Neural cell (in vitro differentiated cells): Measurements from ENCODE around the gene INSR.

Experiments used
- EP300 ChIP-seq: fragments of 450-650 bp; conservative IDR thresholded peaks from 2 replicates; pipeline ENCODE4 v1.6.1; 2014; ENCODE audit warnings: antibody characterized with exemption, mild to moderate bottlenecking, moderate library complexity; ENCODE audit not compliant: poor library complexity, severe bottlenecking
- EZH2 ChIP-seq: fragments of 200-600, 300-800 bp; shearing (Covaris generic), sonication (generic); IDR thresholded peaks from 2 replicates; pipeline ENCODE4 v1.6.1; 2014; ENCODE audit warnings: antibody characterized with exemption, low read length, borderline replicate concordance, mild to moderate bottlenecking; ENCODE audit not compliant: insufficient read depth, poor library complexity, severe bottlenecking
- POLR2AphosphoS5 ChIP-seq: IDR thresholded peaks from 2 replicates; pipeline ENCODE4 v1.6.1; 2012
- RAD21 ChIP-seq: fragments of 450-650 bp; conservative IDR thresholded peaks from 2 replicates; pipeline ENCODE4 v1.6.1; 2014; ENCODE audit warnings: antibody characterized with exemption, mild to moderate bottlenecking, moderate library complexity
- SMC3 ChIP-seq: fragments of 450-650 bp; conservative IDR thresholded peaks from 2 replicates; pipeline ENCODE4 v1.6.1; 2014; ENCODE audit warnings: antibody characterized with exemption, mild to moderate bottlenecking, moderate library complexity; ENCODE audit not compliant: poor library complexity
- TAF1 ChIP-seq: IDR thresholded peaks from 2 replicates; pipeline ENCODE4 v1.6.1; 2012; ENCODE audit warnings: low read depth
- TF ChIP-seq, protein P1 (sequence below): fragments of 450-650 bp; IDR thresholded peaks from 2 replicates; pipeline ENCODE4 v1.5.1; 2014; ENCODE audit warnings: antibody characterized with exemption, mild to moderate bottlenecking, moderate library complexity; ENCODE audit not compliant: poor library complexity, severe bottlenecking
- TF ChIP-seq, protein P2 (sequence below): IDR thresholded peaks from 2 replicates; pipeline ENCODE4 v1.6.1; 2012; ENCODE audit warnings: borderline replicate concordance

DNA sequence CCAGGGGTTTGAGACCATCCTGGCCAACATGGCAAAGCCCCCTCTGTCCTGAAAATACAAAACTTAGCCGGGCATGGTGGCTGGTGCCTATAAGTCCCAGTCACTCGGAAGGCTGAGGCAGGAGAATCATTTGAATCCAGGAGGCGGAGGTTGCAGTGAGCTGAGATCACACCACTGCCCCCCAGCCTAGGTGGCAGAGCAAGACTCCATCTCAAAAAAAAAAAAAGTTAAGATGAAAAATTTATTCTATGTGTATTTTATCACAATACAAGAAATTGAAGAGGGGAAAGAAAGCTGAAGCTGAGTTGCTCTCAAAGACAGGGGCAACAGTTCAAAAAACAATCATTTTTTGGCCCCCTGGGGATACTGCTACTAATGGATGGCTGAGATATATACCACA, 31.1 kb downstream of the INSR start:
- TF ChIP-seq EZH2 = no peak
- TF ChIP-seq SMC3 = no peak
- no peak for TF ChIP-seq EP300
- TF ChIP-seq, protein P1, sequence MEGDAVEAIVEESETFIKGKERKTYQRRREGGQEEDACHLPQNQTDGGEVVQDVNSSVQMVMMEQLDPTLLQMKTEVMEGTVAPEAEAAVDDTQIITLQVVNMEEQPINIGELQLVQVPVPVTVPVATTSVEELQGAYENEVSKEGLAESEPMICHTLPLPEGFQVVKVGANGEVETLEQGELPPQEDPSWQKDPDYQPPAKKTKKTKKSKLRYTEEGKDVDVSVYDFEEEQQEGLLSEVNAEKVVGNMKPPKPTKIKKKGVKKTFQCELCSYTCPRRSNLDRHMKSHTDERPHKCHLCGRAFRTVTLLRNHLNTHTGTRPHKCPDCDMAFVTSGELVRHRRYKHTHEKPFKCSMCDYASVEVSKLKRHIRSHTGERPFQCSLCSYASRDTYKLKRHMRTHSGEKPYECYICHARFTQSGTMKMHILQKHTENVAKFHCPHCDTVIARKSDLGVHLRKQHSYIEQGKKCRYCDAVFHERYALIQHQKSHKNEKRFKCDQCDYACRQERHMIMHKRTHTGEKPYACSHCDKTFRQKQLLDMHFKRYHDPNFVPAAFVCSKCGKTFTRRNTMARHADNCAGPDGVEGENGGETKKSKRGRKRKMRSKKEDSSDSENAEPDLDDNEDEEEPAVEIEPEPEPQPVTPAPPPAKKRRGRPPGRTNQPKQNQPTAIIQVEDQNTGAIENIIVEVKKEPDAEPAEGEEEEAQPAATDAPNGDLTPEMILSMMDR = no peak
- TF ChIP-seq POLR2AphosphoS5 = no peak
- TF ChIP-seq, protein P2, sequence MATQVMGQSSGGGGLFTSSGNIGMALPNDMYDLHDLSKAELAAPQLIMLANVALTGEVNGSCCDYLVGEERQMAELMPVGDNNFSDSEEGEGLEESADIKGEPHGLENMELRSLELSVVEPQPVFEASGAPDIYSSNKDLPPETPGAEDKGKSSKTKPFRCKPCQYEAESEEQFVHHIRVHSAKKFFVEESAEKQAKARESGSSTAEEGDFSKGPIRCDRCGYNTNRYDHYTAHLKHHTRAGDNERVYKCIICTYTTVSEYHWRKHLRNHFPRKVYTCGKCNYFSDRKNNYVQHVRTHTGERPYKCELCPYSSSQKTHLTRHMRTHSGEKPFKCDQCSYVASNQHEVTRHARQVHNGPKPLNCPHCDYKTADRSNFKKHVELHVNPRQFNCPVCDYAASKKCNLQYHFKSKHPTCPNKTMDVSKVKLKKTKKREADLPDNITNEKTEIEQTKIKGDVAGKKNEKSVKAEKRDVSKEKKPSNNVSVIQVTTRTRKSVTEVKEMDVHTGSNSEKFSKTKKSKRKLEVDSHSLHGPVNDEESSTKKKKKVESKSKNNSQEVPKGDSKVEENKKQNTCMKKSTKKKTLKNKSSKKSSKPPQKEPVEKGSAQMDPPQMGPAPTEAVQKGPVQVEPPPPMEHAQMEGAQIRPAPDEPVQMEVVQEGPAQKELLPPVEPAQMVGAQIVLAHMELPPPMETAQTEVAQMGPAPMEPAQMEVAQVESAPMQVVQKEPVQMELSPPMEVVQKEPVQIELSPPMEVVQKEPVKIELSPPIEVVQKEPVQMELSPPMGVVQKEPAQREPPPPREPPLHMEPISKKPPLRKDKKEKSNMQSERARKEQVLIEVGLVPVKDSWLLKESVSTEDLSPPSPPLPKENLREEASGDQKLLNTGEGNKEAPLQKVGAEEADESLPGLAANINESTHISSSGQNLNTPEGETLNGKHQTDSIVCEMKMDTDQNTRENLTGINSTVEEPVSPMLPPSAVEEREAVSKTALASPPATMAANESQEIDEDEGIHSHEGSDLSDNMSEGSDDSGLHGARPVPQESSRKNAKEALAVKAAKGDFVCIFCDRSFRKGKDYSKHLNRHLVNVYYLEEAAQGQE = no peak
- no peak for TF ChIP-seq TAF1
- no peak for TF ChIP-seq RAD21
